GM23338 (cell line): Measurements from ENCODE around the gene ZNF740.

ENCODE experiments used
- EZH2 ChIP-seq: fragments of 200-600 bp; sonication (generic); IDR thresholded peaks from one replicate; pipeline ENCODE4 v1.8.0; 2017; ENCODE audit warnings: antibody characterized with exemption, mild to moderate bottlenecking, low read depth; ENCODE audit not compliant: unreplicated experiment
- TF ChIP-seq, protein P1 (sequence below): IDR thresholded peaks from one replicate; pipeline ENCODE4 v1.6.1; 2018; ENCODE audit warnings: antibody characterized with exemption; ENCODE audit not compliant: unreplicated experiment
- TF ChIP-seq, protein P2 (sequence below), 2 experiments: fragments of 200-600 bp in 1 of 2; sonication (generic) in 1 of 2; conservative IDR thresholded peaks; 2 replicates each; pipeline versions ENCODE4 v1.5.1 to v1.6.1; 2016 to 2017; ENCODE audit warnings: antibody characterized with exemption in 2 of 2, low read depth in 2 of 2, mild to moderate bottlenecking in 2 of 2, moderate library complexity in 1 of 2

DNA sequence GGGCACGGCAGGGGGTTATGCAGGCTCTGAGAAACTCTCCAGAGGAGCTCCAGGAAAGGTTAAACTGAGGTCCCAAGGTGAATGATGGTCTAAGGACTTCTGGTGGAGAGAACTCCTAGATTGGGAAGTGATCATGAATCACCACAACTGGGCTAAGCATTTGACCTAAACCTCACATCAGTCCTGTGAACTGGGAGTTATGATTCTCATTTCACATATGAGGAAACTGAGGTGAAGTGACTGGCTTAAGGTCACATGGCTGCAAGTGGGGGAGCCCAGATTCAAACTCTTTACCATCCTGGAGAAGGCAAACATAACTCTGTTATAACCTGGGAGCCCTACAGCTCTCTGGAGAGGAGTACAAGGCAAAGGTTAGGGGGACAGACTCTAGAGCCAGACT is 47.3 kb downstream of the ZNF740 start:
- TF ChIP-seq, protein P1, sequence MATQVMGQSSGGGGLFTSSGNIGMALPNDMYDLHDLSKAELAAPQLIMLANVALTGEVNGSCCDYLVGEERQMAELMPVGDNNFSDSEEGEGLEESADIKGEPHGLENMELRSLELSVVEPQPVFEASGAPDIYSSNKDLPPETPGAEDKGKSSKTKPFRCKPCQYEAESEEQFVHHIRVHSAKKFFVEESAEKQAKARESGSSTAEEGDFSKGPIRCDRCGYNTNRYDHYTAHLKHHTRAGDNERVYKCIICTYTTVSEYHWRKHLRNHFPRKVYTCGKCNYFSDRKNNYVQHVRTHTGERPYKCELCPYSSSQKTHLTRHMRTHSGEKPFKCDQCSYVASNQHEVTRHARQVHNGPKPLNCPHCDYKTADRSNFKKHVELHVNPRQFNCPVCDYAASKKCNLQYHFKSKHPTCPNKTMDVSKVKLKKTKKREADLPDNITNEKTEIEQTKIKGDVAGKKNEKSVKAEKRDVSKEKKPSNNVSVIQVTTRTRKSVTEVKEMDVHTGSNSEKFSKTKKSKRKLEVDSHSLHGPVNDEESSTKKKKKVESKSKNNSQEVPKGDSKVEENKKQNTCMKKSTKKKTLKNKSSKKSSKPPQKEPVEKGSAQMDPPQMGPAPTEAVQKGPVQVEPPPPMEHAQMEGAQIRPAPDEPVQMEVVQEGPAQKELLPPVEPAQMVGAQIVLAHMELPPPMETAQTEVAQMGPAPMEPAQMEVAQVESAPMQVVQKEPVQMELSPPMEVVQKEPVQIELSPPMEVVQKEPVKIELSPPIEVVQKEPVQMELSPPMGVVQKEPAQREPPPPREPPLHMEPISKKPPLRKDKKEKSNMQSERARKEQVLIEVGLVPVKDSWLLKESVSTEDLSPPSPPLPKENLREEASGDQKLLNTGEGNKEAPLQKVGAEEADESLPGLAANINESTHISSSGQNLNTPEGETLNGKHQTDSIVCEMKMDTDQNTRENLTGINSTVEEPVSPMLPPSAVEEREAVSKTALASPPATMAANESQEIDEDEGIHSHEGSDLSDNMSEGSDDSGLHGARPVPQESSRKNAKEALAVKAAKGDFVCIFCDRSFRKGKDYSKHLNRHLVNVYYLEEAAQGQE = no peak
- TF ChIP-seq, protein P2, sequence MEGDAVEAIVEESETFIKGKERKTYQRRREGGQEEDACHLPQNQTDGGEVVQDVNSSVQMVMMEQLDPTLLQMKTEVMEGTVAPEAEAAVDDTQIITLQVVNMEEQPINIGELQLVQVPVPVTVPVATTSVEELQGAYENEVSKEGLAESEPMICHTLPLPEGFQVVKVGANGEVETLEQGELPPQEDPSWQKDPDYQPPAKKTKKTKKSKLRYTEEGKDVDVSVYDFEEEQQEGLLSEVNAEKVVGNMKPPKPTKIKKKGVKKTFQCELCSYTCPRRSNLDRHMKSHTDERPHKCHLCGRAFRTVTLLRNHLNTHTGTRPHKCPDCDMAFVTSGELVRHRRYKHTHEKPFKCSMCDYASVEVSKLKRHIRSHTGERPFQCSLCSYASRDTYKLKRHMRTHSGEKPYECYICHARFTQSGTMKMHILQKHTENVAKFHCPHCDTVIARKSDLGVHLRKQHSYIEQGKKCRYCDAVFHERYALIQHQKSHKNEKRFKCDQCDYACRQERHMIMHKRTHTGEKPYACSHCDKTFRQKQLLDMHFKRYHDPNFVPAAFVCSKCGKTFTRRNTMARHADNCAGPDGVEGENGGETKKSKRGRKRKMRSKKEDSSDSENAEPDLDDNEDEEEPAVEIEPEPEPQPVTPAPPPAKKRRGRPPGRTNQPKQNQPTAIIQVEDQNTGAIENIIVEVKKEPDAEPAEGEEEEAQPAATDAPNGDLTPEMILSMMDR (conservative IDR thresholded peaks at IDR 0.05; ENCODE audit: low read depth in 2 of 2) = no peak
- TF ChIP-seq EZH2 = no peak
